Measurements from ENCODE around the gene LDLRAP1.

DNA sequence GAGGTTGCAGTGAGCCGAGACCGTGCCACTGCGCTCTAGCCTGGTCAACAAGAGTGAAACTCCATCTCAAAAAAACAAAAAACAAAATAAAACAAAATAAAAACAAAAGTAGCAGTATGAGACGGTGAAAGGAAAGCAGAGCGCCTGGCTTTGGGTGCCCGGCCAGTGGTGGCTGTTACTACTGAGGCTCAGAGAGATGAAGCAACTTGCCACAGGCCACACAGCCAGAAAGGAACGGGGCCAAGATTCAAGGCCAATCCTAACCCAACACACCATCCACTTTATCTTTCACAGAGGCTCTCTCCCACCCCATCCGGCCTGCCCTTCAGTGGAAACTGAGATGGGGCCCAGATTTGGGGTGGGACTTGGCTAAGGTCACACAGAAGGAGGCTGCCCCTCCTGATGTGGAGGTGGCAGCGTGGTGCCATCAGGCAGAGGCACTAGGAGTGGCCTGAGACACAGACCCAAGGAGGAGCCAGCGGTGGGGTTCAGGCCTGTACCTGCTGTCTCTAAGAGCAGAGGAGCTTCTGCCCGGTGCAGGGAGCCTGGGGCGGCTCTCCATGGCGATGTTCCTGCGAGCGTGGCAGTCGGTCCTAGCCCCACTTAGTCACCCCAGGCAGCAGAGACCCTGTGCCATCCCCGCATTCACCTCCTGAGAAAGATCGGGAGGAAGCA lies 33.2 kb downstream of the LDLRAP1 start:
- TF ChIP-seq ZNF384 (IDR thresholded peaks at IDR 0.05) (no peak), BHLHE40 (IDR thresholded peaks at IDR 0.05; ENCODE audit: borderline replicate concordance) (no peak), ARNT (IDR thresholded peaks at IDR 0.05) (no peak), FOXA1 (IDR thresholded peaks at IDR 0.05) (no peak), LEF1 (IDR thresholded peaks at IDR 0.05; ENCODE audit: borderline replicate concordance) (no peak), L3MBTL2 (conservative IDR thresholded peaks at IDR 0.05) (no peak), SP1 (IDR thresholded peaks at IDR 0.05) (no peak), CTBP1 (IDR thresholded peaks at IDR 0.05; ENCODE audit: borderline replicate concordance) (no peak), FOXK2 (IDR thresholded peaks at IDR 0.05) (no peak), FOXM1 (IDR thresholded peaks at IDR 0.05; ENCODE audit: borderline replicate concordance) (no peak), ELF4 (IDR thresholded peaks at IDR 0.05) (no peak), HDGF (IDR thresholded peaks at IDR 0.05; ENCODE audit: borderline replicate concordance) (no peak), NFRKB (IDR thresholded peaks at IDR 0.05) (no peak)
